GM10847 (cell line): Measurements from ENCODE around the gene TGFBR2.

Experiments used
- POLR2A ChIP-seq: IDR thresholded peaks from 2 replicates; pipeline ENCODE4 v1.6.1; 2011; ENCODE audit not compliant: insufficient read length; ENCODE audit errors: extremely low read depth

TGFBR2 gene

GRCh38 chr3:30623351-30623750 lies 16.9 kb downstream of the TGFBR2 start:
- no peak for TF ChIP-seq POLR2A

GRCh38 chr3:30625541-30626438 lies 19.4 kb downstream of the TGFBR2 start:
- no peak for TF ChIP-seq POLR2A

GRCh38 chr3:30626443-30627180 lies 20.2 kb downstream of the TGFBR2 start:
- no peak for TF ChIP-seq POLR2A

- TF ChIP-seq POLR2A: no peak
Observed at GRCh38 chr3:30628205-30628900, 22.0 kb downstream of the TGFBR2 start.

GRCh38 chr3:30628901-30629590 lies 22.6 kb downstream of the TGFBR2 start:
- no peak for TF ChIP-seq POLR2A

GRCh38 chr3:30629746-30630145 lies 23.3 kb downstream of the TGFBR2 start:
- TF ChIP-seq POLR2A: no peak

GRCh38 chr3:30630238-30631030 lies 24.0 kb downstream of the TGFBR2 start:
- TF ChIP-seq POLR2A: no peak

GRCh38 chr3:30631243-30631904 lies 25.0 kb downstream of the TGFBR2 start:
- TF ChIP-seq POLR2A: no peak

GRCh38 chr3:30632065-30632464 lies 25.7 kb downstream of the TGFBR2 start:
- no peak for TF ChIP-seq POLR2A

GRCh38 chr3:30632521-30632920 lies 26.1 kb downstream of the TGFBR2 start:
- TF ChIP-seq POLR2A: no peak

- TF ChIP-seq POLR2A: no peak
Observed at GRCh38 chr3:30633718-30634117, 27.3 kb downstream of the TGFBR2 start.

GRCh38 chr3:30634761-30635735 lies 28.6 kb downstream of the TGFBR2 start:
- TF ChIP-seq POLR2A: no peak
